Naive thymus-derived CD4-positive, alpha-beta T cell (primary cell): ENCODE data around the gene PBX3. TPM values are rescaled to one million over a fixed set of nuclear protein-coding genes. Genes with fewer than 3 reads are reported as not detected.
A peak's percentile ranks its signal among the peaks of the same experiment; 100 is the strongest.

Experiments
- ATAC-seq: fragments of 150-1000 bp; cut with Tn5 transposase; 2 replicates; pipeline ENCODE4 v1.10.0; 2021; ENCODE audit warnings: mild to moderate bottlenecking, moderate library complexity
- CTCF ChIA-PET: fragments of 350-600 bp; sonication (Branson Sonifier 250); formaldehyde crosslinking; loops from one replicate; lab custom pipeline; 2021; ENCODE audit warnings: antibody characterized with exemption; lab: Charles Lee
- POLR2A ChIA-PET: fragments of 350-600 bp; sonication (Branson Sonifier 250); formaldehyde crosslinking; loops from one replicate; lab custom pipeline; 2021; ENCODE audit warnings: antibody characterized with exemption, inconsistent platforms; lab: Charles Lee
- DNase-seq, 9 donors: peaks; one replicate each; pipeline versions ENCODE4 v3.0.0 to v3.0.0-alpha.2; 2020 to 2022; ENCODE audit warnings: mixed read lengths in 1 of 9
- H3K27ac ChIP-seq: one replicate; pipeline ENCODE4 v1.7.0; 2013; ENCODE audit warnings: mild to moderate bottlenecking, low read depth, low read length, moderate library complexity
- H3K27me3 ChIP-seq, 2 donors: one replicate each; pipeline ENCODE4 v1.7.0; 2013; ENCODE audit warnings: low read length in 2 of 2, mild to moderate bottlenecking in 2 of 2, moderate library complexity in 2 of 2; ENCODE audit not compliant: control insufficient read depth in 2 of 2, insufficient read depth in 2 of 2
- H3K36me3 ChIP-seq, 3 experiments: 1 replicate in 2 of 3; 2 replicates in 1 of 3; pipeline ENCODE4 v1.7.0; 2013; ENCODE audit warnings: low read length in 3 of 3, mild to moderate bottlenecking in 3 of 3, moderate library complexity in 1 of 3; ENCODE audit not compliant: insufficient read depth in 3 of 3, control insufficient read depth in 2 of 3
- H3K4me1 ChIP-seq, 2 donors: one replicate each; pipeline ENCODE4 v1.7.0; 2013; ENCODE audit warnings: low read length in 2 of 2, mild to moderate bottlenecking in 2 of 2, moderate library complexity in 1 of 2; ENCODE audit not compliant: control insufficient read depth in 2 of 2, insufficient read depth in 2 of 2
- H3K4me3 ChIP-seq: 2 replicates; pipeline ENCODE4 v1.7.0; 2013; ENCODE audit warnings: mild to moderate bottlenecking, low read length
- H3K9me3 ChIP-seq, 3 experiments: 1 replicate in 2 of 3; 2 replicates in 1 of 3; pipeline ENCODE4 v1.7.0; 2013; ENCODE audit warnings: low read length in 3 of 3; ENCODE audit not compliant: control insufficient read depth in 2 of 3
- H3K27ac Mint-ChIP-seq, 9 donors: one replicate each; pipeline ENCODE4 v1.8.0; 2020 to 2022; ENCODE audit warnings: mixed read lengths in 9 of 9, mild to moderate bottlenecking in 8 of 9, moderate library complexity in 5 of 9, inconsistent platforms in 2 of 9
- H3K27me3 Mint-ChIP-seq, 5 donors: one replicate each; pipeline ENCODE4 v1.8.0; 2021 to 2022; ENCODE audit warnings: mixed read lengths in 5 of 5, mild to moderate bottlenecking in 1 of 5
- H3K36me3 Mint-ChIP-seq, 5 donors: one replicate each; pipeline ENCODE4 v1.8.0; 2020 to 2022; ENCODE audit warnings: mixed read lengths in 5 of 5, mild to moderate bottlenecking in 3 of 5, inconsistent platforms in 1 of 5
- H3K4me1 Mint-ChIP-seq, 7 donors: one replicate each; pipeline ENCODE4 v1.8.0; 2020 to 2022; ENCODE audit warnings: mixed read lengths in 7 of 7, mild to moderate bottlenecking in 3 of 7, inconsistent platforms in 1 of 7
- H3K4me3 Mint-ChIP-seq, 10 donors: one replicate each; pipeline ENCODE4 v1.8.0; 2020 to 2022; ENCODE audit warnings: mild to moderate bottlenecking in 10 of 10, mixed read lengths in 10 of 10, moderate library complexity in 6 of 10, inconsistent platforms in 2 of 10
- H3K9me3 Mint-ChIP-seq, 11 donors: one replicate each; pipeline ENCODE4 v1.8.0; 2020 to 2022; ENCODE audit warnings: mixed read lengths in 11 of 11, mild to moderate bottlenecking in 4 of 11, inconsistent platforms in 1 of 11, moderate library complexity in 1 of 11
- intact Hi-C, 2 donors: fragments of 100-400 bp; cut with micrococcal nuclease; formaldehyde crosslinking; loops; one replicate each; pipeline ENCODE4 v1.15.1; 2023
- polyA plus RNA-seq, 2 donors: library from polyadenylated mRNA; unstranded; fragments of 300-500 nt; fragmentation: Illumina TruSeq; gene quantifications; one replicate each; pipeline ENCODE4 v1.2.3, GENCODE V29; 2021
- total RNA-seq, 6 experiments: library from RNA in 5 of 6; stranded (reverse) in 5 of 6; gene quantifications; 1 replicate in 5 of 6; 2 replicates in 1 of 6; pipeline ENCODE4 v1.2.3 and lab custom pipeline; 2021 to 2026

The PBX3 gene
- total and polyA plus RNA-seq, 7 experiments from 2014 or later, result 3.6 to 38.1 (median 18.9) TPM

GRCh38 chr9:125908136-125908535, 161.0 kb downstream of the PBX3 start:
- Mint-ChIP-seq H3K4me3 (no peak overlapping the region), H3K36me3 (no peaks in the 10 kb centered on the region), H3K27ac (peak overlapping the region in 1 of 9 donors; percentile 31), H3K4me1 (peaks cover 0 to 10% (median 4%) of the 10 kb centered on the region in 7 donors), H3K9me3 (no peaks in the 10 kb centered on the region), H3K27me3 (peaks cover 0 to 14% (median 0%) of the 10 kb centered on the region in 5 donors)
- Histone ChIP-seq H3K27ac (no peak overlapping the region), H3K4me3 (no peak overlapping the region), H3K27me3 (no peaks in the 10 kb centered on the region), H3K36me3 (no peaks in the 10 kb centered on the region), H3K4me1 (no peaks in the 10 kb centered on the region), H3K9me3 (no peaks in the 10 kb centered on the region)
- no peak for DNase-seq
- ChIA-PET POLR2A (no interaction called here), CTCF (no interaction called here)
- intact Hi-C loops, result no loop called here
- no peak for ATAC-seq

DNA sequence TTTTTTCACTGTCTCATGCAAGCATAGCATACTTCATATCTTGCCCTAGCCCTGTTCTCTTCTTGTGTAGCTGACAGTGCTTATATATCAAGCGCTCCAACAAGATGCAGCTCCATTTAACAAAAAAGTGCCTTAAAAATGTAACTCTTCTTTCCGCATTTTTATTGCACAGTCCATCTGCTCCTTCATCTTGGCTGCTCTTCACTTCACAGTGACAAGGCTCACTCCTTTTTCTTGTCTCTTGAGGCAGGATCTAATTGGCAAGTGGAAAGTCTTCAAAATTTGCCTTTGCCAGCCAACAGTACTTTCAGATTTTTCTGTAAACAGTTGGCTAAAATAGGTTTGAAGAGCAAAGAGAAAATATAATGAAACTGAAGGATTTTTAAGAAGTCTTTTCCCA, 161.8 kb downstream of the PBX3 start:
- POLR2A ChIA-PET, result no interaction called here

DNA sequence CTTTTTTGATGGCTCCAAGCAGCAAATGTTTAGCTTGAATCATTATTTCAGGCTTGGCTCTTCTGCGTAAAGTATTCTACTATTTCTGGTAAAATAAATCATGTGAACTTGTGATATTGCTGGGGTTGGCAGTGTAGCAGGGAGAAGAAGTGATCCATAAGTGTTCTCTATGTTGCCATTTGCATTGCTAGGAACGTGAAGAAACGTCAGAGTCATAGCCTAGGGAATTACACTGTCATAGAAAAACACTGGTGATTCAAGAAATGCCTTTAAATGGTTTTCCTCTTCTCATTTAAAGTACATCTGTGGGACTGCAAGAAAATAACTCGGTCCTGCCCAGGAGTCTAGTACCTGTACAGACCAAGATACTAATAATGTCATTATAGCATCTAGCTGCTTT, 162.3 kb downstream of the PBX3 start:
- no peak for DNase-seq
- ATAC-seq, result no peak
- Histone ChIP-seq H3K4me3 (no peak overlapping the region), H3K9me3 (no peaks in the 10 kb centered on the region), H3K36me3 (no peaks in the 10 kb centered on the region), H3K4me1 (no peaks in the 10 kb centered on the region), H3K27me3 (no peaks in the 10 kb centered on the region), H3K27ac (no peak overlapping the region)
- no peak overlapping the region for H3K27ac Mint-ChIP-seq
- no peak overlapping the region for H3K4me3 Mint-ChIP-seq
- H3K4me1 Mint-ChIP-seq, result peaks cover 0 to 9% (median 1%) of the 10 kb centered on the region in 7 donors
- ChIA-PET CTCF (no interaction called here), POLR2A (no interaction called here)
- H3K27me3 Mint-ChIP-seq, result peaks cover 0 to 10% (median 0%) of the 10 kb centered on the region in 5 donors
- no peaks in the 10 kb centered on the region for H3K9me3 Mint-ChIP-seq
- H3K36me3 Mint-ChIP-seq, result no peaks in the 10 kb centered on the region
- intact Hi-C loops, result no loop called here

More for the DNA sequence above, 161.8 kb downstream of the PBX3 start:
- H3K4me1 Mint-ChIP-seq, result peaks cover 0 to 10% (median 4%) of the 10 kb centered on the region in 7 donors
- DNase-seq, result no peak
- CTCF ChIA-PET, result no interaction called here
- Histone ChIP-seq H3K27ac (no peak overlapping the region), H3K4me3 (no peak overlapping the region), H3K4me1 (no peaks in the 10 kb centered on the region), H3K9me3 (no peaks in the 10 kb centered on the region), H3K27me3 (no peaks in the 10 kb centered on the region), H3K36me3 (no peaks in the 10 kb centered on the region)
- H3K27me3 Mint-ChIP-seq, result peaks cover 0 to 14% (median 0%) of the 10 kb centered on the region in 5 donors
- H3K36me3 Mint-ChIP-seq, result no peaks in the 10 kb centered on the region
- no peak overlapping the region for H3K4me3 Mint-ChIP-seq
- H3K27ac Mint-ChIP-seq, result no peak overlapping the region
- ATAC-seq, result no peak
- intact Hi-C loops, result no loop called here
- no peaks in the 10 kb centered on the region for H3K9me3 Mint-ChIP-seq

DNA sequence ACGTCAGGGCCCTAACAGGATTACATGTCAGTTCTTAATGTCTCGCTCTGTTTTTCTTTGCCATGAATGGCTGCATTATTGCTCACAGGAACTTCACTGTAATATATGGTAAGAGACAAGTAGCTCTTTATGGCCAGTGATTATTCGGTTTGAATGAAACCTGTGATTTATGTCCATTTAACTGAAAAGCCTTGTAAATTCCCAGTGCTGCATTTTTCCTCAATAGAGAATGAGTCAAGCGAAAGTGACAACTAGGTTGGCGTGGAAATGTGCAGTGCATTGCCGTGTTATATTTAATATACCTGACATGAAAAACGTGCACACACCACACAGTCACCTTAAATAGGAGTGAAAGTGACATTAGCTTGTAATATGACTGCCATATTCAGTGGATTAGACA, 163.1 kb downstream of the PBX3 start:
- no peaks in the 10 kb centered on the region for H3K9me3 Mint-ChIP-seq
- no peak overlapping the region for H3K4me3 ChIP-seq
- no peaks in the 10 kb centered on the region for H3K36me3 ChIP-seq
- H3K27me3 Mint-ChIP-seq, result peaks cover 0 to 6% (median 0%) of the 10 kb centered on the region in 5 donors
- DNase-seq, result no peak
- ATAC-seq, result no peak
- CTCF ChIA-PET, result no interaction called here
- no peaks in the 10 kb centered on the region for H3K27me3 ChIP-seq
- intact Hi-C loops, result no loop called here
- no peak overlapping the region for H3K4me3 Mint-ChIP-seq
- POLR2A ChIA-PET, result no interaction called here
- H3K4me1 ChIP-seq, result no peaks in the 10 kb centered on the region
- no peak overlapping the region for H3K27ac Mint-ChIP-seq
- no peaks in the 10 kb centered on the region for H3K9me3 ChIP-seq
- H3K4me1 Mint-ChIP-seq, result peaks cover 0 to 6% (median 0%) of the 10 kb centered on the region in 7 donors
- no peaks in the 10 kb centered on the region for H3K36me3 Mint-ChIP-seq
- no peak overlapping the region for H3K27ac ChIP-seq

GRCh38 chr9:125911861-125912644, 164.9 kb downstream of the PBX3 start:
- Histone ChIP-seq H3K4me3 (no peak overlapping the region), H3K4me1 (no peaks in the 10 kb centered on the region), H3K27ac (no peak overlapping the region), H3K36me3 (no peaks in the 10 kb centered on the region), H3K9me3 (no peaks in the 10 kb centered on the region), H3K27me3 (no peaks in the 10 kb centered on the region)
- H3K9me3 Mint-ChIP-seq, result no peaks in the 10 kb centered on the region
- peaks cover 0 to 2% (median 0%) of the 10 kb centered on the region in 5 donors for H3K27me3 Mint-ChIP-seq
- intact Hi-C loops, result no loop called here
- ATAC-seq (no peak), DNase-seq (no peak)
- POLR2A ChIA-PET, result interaction anchor here (0.6 kb wide), 1 partner anchor 18 kb away, joined by 3 read pairs; no protein-coding TSS in a partner anchor
- H3K27ac Mint-ChIP-seq, result no peak overlapping the region
- CTCF ChIA-PET, result no interaction called here
- no peak overlapping the region for H3K4me3 Mint-ChIP-seq
- peaks cover 0 to 9% (median 0%) of the 10 kb centered on the region in 5 donors for H3K36me3 Mint-ChIP-seq
- peaks cover 0 to 2% (median 0%) of the 10 kb centered on the region in 7 donors for H3K4me1 Mint-ChIP-seq

DNA sequence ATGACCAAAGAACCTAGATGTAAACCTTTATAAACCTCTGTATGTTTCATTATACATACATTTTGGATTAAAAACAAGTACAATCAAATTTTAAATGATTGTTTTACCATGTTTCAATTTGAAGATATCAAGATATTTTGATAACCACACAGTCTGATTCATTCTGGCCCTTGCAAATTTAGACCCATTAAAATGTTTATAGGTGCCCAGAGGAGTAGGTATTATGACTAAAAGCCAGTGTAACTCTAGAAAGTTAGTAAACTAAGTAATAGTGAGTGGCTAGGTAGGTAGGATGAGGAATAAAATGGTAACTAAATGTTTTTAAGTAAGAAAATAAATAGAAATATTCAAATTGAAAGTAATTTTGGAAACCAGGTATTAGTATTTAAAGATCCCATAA, 165.5 kb downstream of the PBX3 start:
- intact Hi-C loops, result no loop called here
- no peak overlapping the region for H3K27ac ChIP-seq
- Mint-ChIP-seq H3K4me3 (no peak overlapping the region), H3K27me3 (peaks cover 0 to 2% (median 0%) of the 10 kb centered on the region in 5 donors), H3K36me3 (peaks cover 0 to 14% (median 0%) of the 10 kb centered on the region in 5 donors), H3K4me1 (peaks cover 0 to 2% (median 0%) of the 10 kb centered on the region in 7 donors), H3K9me3 (no peaks in the 10 kb centered on the region), H3K27ac (no peak overlapping the region)
- H3K4me1 ChIP-seq, result no peaks in the 10 kb centered on the region
- POLR2A ChIA-PET, result no interaction called here
- DNase-seq (no peak), ATAC-seq (no peak)
- H3K9me3 ChIP-seq, result no peaks in the 10 kb centered on the region
- H3K4me3 ChIP-seq, result no peak overlapping the region
- H3K27me3 ChIP-seq, result no peaks in the 10 kb centered on the region
- no peaks in the 10 kb centered on the region for H3K36me3 ChIP-seq
- CTCF ChIA-PET, result no interaction called here

GRCh38 chr9:125913551-125913950, 166.4 kb downstream of the PBX3 start:
- Mint-ChIP-seq H3K36me3 (peaks cover 0 to 15% (median 0%) of the 10 kb centered on the region in 5 donors), H3K4me1 (peaks cover 0 to 2% (median 0%) of the 10 kb centered on the region in 7 donors), H3K27ac (no peak overlapping the region), H3K9me3 (no peaks in the 10 kb centered on the region), H3K27me3 (no peaks in the 10 kb centered on the region), H3K4me3 (no peak overlapping the region)
- ChIA-PET POLR2A (no interaction called here), CTCF (no interaction called here)
- no peak for DNase-seq
- Histone ChIP-seq H3K36me3 (no peaks in the 10 kb centered on the region), H3K9me3 (no peaks in the 10 kb centered on the region), H3K4me3 (no peak overlapping the region), H3K27ac (no peak overlapping the region), H3K27me3 (no peaks in the 10 kb centered on the region), H3K4me1 (no peaks in the 10 kb centered on the region)
- no peak for ATAC-seq
- intact Hi-C loops, result no loop called here
